ENCODE measurements around the gene PSMA2. TPM values are rescaled to one million over a fixed set of nuclear protein-coding genes. Genes with fewer than 3 reads are reported as not detected.

Gene PSMA2
- total RNA-seq, 1 donor from 2014 or later = 77.7 TPM

DNA sequence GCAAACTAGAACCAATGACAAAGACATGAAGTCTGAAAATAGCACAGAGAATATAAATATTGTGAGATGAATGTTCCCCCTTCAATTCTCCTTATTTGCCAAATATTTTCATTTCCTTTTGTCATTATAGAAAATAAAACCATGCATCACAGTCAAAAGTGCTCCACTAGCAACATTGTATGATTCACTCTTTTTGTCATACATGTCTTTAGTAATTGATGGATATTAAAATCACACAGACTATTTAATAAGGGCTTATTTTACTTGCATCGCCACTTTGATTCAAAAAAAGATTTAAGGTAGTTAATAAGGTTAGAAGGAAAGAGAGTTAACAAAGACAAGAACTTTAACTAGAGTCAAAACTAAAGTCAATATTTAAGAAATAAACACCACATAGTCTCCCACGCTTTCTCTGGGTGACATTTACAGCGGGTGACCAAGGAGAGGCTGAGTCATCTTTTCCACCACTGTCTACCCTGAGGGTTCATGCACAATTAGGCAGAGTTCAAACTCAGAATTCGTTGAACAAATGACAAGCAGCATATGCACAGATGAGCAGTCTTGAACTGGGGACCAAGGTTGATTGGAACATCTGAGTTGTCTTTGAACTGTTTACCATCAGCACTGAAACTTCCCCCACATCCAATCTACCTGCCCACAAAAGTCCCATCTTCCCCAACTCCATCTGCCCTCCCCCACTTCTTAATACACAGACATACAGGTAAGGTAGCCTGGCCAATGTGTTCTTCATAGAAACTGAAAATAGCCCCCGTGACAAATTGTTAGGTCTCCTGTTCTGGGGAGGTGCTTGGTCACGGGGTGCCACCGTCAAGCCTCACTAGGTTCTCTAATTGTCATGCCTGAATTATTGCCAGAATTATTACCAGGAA lies 62.6 kb downstream of the PSMA2 start:
- Histone ChIP-seq H3K4me1 (no peaks in the 10 kb centered on the region), H3K36me3 (no peaks in the 10 kb centered on the region), H3K9me3 (replicated peaks) (peaks cover 8% of the 10 kb centered on the region), H3K4me3 (no peak overlapping the region), H3K27me3 (ENCODE audit: low read depth) (peaks cover 19% of the 10 kb centered on the region), H3K27ac (replicated peaks) (no peak overlapping the region)
- TF ChIP-seq, protein P1, sequence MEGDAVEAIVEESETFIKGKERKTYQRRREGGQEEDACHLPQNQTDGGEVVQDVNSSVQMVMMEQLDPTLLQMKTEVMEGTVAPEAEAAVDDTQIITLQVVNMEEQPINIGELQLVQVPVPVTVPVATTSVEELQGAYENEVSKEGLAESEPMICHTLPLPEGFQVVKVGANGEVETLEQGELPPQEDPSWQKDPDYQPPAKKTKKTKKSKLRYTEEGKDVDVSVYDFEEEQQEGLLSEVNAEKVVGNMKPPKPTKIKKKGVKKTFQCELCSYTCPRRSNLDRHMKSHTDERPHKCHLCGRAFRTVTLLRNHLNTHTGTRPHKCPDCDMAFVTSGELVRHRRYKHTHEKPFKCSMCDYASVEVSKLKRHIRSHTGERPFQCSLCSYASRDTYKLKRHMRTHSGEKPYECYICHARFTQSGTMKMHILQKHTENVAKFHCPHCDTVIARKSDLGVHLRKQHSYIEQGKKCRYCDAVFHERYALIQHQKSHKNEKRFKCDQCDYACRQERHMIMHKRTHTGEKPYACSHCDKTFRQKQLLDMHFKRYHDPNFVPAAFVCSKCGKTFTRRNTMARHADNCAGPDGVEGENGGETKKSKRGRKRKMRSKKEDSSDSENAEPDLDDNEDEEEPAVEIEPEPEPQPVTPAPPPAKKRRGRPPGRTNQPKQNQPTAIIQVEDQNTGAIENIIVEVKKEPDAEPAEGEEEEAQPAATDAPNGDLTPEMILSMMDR (IDR thresholded peaks at IDR 0.05; ENCODE audit: borderline replicate concordance) = no peak
- intact Hi-C loops (cut with micrococcal nuclease) = no loop called here
- no peak for DNase-seq

DNA sequence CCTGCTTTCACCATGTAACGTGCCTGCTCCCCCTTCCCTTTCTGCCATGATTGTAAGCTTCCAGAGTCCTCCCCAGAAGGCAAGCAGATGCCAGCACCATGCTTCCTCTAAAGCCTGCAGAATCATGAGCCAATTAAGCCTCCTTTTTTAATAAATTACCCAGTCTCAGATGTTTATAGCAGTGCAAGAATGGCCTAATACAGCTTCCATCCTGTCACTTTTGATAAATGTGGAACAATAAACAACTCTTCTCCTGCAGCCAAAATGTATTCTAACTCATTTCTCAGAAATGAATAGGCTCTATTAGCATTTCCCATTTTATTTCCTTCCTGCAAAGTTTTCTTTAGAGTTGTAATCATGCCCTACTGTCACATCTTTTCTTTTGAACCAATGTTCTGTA lies 63.5 kb downstream of the PSMA2 start:
- Histone ChIP-seq H3K27me3 (ENCODE audit: low read depth) (peaks cover 19% of the 10 kb centered on the region), H3K27ac (replicated peaks) (no peak overlapping the region)

More for the DNA sequence above, 63.5 kb downstream of the PSMA2 start:
- TF ChIP-seq, protein P1 (IDR thresholded peaks at IDR 0.05; ENCODE audit: borderline replicate concordance) = no peak
- Histone ChIP-seq H3K36me3 (no peaks in the 10 kb centered on the region), H3K4me1 (no peaks in the 10 kb centered on the region), H3K4me3 (no peak overlapping the region), H3K9me3 (replicated peaks) (peaks cover 11% of the 10 kb centered on the region)
- intact Hi-C loops (cut with micrococcal nuclease) = no loop called here
- DNase-seq = no peak

Other genes starting within 250 kb of the PSMA2 start
- gene C7orf25, start 20.1 kb downstream of the PSMA2 start, total RNA-seq = 4.9 TPM
- gene MRPL32, start 202 bp upstream of the PSMA2 start, total RNA-seq = 65.5 TPM
- gene HECW1, start 180.5 kb upstream of the PSMA2 start, total RNA-seq = not detected

All from left ventricle myocardium inferior (tissue), 1 donor.